Stomach (tissue), 9 donors: ENCODE measurements around the gene CDC45. TPM values are rescaled to one million over a fixed set of nuclear protein-coding genes. Genes with fewer than 3 reads are reported as not detected.

Experiments used
- DNase-seq, 2 donors: peaks; one replicate each; pipeline versions ENCODE4 v3.0.0 to v3.0.0-alpha.2; 2013 to 2019
- H3K27ac ChIP-seq, 5 donors: fragments of 200-600 bp in 4 of 5; sonication (generic) in 4 of 5; one replicate each; pipeline ENCODE4 v1.5.1; 2013 to 2019; ENCODE audit warnings: mild to moderate bottlenecking in 1 of 5, moderate library complexity in 1 of 5
- H3K27me3 ChIP-seq, 3 donors: fragments of 200-600 bp; sonication (generic); one replicate each; pipeline ENCODE4 v1.5.1; 2017 to 2019; ENCODE audit warnings: mixed run types in 1 of 3
- H3K36me3 ChIP-seq, 4 donors: fragments of 200-600 bp; sonication (generic); 1 replicate in 3 of 4; 2 replicates in 1 of 4; pipeline ENCODE4 v1.5.1; 2016 to 2019
- H3K4me1 ChIP-seq, 4 donors: fragments of 200-600 bp; sonication (generic); one replicate each; pipeline ENCODE4 v1.5.1; 2016 to 2019
- H3K4me3 ChIP-seq, 4 donors: fragments of 200-600 bp; sonication (generic) in 3 of 4; one replicate each; pipeline ENCODE4 v1.5.1; 2016 to 2019; ENCODE audit warnings: mild to moderate bottlenecking in 1 of 4
- H3K9me3 ChIP-seq, 4 donors: fragments of 200-600 bp; sonication (generic); one replicate each; pipeline ENCODE4 v1.5.1; 2016 to 2019
- EP300 ChIP-seq: sonication (generic); formaldehyde crosslinking; IDR thresholded peaks from one replicate; pipeline ENCODE4 v1.6.1; 2017; ENCODE audit warnings: antibody characterized with exemption
- POLR2A ChIP-seq, 4 donors: fragments of 450-650 bp; IDR thresholded peaks; one replicate each; pipeline ENCODE4 v1.6.1; 2016; ENCODE audit warnings: antibody characterized with exemption in 4 of 4, control low read depth in 2 of 4, mild to moderate bottlenecking in 1 of 4, moderate library complexity in 1 of 4
- POLR2AphosphoS5 ChIP-seq, 3 donors: sonication (generic); formaldehyde crosslinking; IDR thresholded peaks; one replicate each; pipeline ENCODE4 v1.6.1; 2016; ENCODE audit warnings: antibody characterized with exemption in 3 of 3
- WGBS, 5 donors: extraction: QIAGEN DNeasy Blood & Tissue Kit in 3 of 5; methylation state at CpG; one replicate each; pipeline versions ENCODE4 v1.1.5 to v1.1.7; 2013 to 2018; 5-methylcytosine and 5-hydroxymethylcytosine counted together
- intact Hi-C: fragments of 100-400 bp; cut with DNase I; formaldehyde crosslinking; loops from one replicate; pipeline ENCODE4 v1.15.1; 2023; ENCODE audit warnings: low total_unique reads
- polyA plus RNA-seq, 3 donors: library from polyadenylated mRNA; stranded (reverse); fragments of 200-250 nt; gene quantifications; one replicate each; pipeline ENCODE4 v1.2.3, GENCODE V29; 2013
- total RNA-seq, 5 donors: library from RNA; depleted of rRNA; stranded (reverse); fragments of >200 nt; gene quantifications; one replicate each; pipeline versions ENCODE4 v1.1.0 to v1.2.3, GENCODE V29; 2014 to 2016
- TF ChIP-seq, protein P1 (sequence below), 7 experiments: fragments of 450-650 bp in 4 of 7; fragments of 200-600 bp in 3 of 7; sonication (generic) in 3 of 7; IDR thresholded peaks; one replicate each; pipeline ENCODE4 v1.5.1; 2016 to 2019; ENCODE audit warnings: antibody characterized with exemption in 7 of 7, control low read depth in 2 of 7, mild to moderate bottlenecking in 1 of 7
- donor health status: healthy with polysubstance abuse.
- donor health status: Bipolar disorder and iron deficiency.
- donor health status: healthy.

The CDC45 gene
- total and polyA plus RNA-seq, 8 donors, result 1.2 to 44.2 (median 5.4) TPM; not detected in 1

DNA sequence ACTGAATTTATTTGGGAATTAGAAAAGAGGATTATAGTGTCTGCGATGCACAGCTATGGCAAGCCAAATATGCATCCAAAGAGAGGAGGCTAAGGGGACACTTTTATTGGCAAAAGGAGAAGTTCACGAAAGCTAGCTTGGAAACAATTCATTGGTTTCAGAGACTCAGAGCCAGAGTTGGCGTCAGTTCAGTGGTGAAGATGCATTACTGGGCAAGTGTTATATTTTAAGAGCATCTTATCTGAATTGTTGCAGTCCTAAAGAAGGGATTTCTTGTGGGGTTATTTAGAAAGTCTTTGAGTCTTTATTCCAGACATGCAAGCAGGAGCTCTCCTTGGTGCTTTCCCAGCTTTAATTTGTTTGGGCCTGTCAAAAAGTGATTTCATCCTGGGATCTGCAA, 29.5 kb downstream of the CDC45 start:
- H3K4me3 ChIP-seq, result no peak overlapping the region
- WGBS, 5 donors, result 77 to 94% (median 89%) methylated on average over 3 of the region's 3 CpGs

DNA sequence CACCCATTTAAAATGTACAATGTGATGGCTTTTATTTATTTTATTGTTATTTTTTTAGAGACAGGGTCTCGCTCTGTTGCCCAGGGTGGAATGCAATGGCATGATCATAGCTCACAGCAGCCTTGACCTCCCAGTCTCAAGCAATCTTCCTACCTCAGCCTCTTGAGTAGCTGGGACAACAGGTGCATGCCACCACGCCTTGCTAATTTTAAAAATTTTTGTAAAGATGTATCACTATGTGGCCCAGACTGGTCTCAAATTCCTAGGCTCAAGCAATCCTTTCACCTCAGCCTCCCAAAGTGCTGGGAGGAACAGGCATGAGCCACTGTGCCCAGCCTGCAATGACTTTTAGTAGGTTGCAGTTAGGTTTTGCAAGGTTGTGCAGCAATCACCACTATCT, 30.2 kb downstream of the CDC45 start:
- WGBS, 5 donors, result 91 to 100% (median 95%) methylated on average over 2 of the region's 2 CpGs
- no peak for DNase-seq
- TF ChIP-seq POLR2AphosphoS5 (IDR thresholded peaks at IDR 0.05), result no peak
- TF ChIP-seq POLR2A (IDR thresholded peaks at IDR 0.05), result no peak
- TF ChIP-seq, protein P1, sequence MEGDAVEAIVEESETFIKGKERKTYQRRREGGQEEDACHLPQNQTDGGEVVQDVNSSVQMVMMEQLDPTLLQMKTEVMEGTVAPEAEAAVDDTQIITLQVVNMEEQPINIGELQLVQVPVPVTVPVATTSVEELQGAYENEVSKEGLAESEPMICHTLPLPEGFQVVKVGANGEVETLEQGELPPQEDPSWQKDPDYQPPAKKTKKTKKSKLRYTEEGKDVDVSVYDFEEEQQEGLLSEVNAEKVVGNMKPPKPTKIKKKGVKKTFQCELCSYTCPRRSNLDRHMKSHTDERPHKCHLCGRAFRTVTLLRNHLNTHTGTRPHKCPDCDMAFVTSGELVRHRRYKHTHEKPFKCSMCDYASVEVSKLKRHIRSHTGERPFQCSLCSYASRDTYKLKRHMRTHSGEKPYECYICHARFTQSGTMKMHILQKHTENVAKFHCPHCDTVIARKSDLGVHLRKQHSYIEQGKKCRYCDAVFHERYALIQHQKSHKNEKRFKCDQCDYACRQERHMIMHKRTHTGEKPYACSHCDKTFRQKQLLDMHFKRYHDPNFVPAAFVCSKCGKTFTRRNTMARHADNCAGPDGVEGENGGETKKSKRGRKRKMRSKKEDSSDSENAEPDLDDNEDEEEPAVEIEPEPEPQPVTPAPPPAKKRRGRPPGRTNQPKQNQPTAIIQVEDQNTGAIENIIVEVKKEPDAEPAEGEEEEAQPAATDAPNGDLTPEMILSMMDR (IDR thresholded peaks at IDR 0.05), result no peak
- no peak for TF ChIP-seq EP300

More for the DNA sequence above, 29.5 kb downstream of the CDC45 start:
- Histone ChIP-seq H3K36me3 (no peaks in the 10 kb centered on the region), H3K9me3 (no peaks in the 10 kb centered on the region), H3K27ac (no peak overlapping the region), H3K4me1 (no peaks in the 10 kb centered on the region), H3K27me3 (no peaks in the 10 kb centered on the region)
- intact Hi-C loops, result no loop called here
- DNase-seq, result no peak
- TF ChIP-seq, protein P1 (IDR thresholded peaks at IDR 0.05), result no peak
- TF ChIP-seq POLR2AphosphoS5 (IDR thresholded peaks at IDR 0.05) (no peak), POLR2A (IDR thresholded peaks at IDR 0.05) (no peak), EP300 (no peak)

DNA sequence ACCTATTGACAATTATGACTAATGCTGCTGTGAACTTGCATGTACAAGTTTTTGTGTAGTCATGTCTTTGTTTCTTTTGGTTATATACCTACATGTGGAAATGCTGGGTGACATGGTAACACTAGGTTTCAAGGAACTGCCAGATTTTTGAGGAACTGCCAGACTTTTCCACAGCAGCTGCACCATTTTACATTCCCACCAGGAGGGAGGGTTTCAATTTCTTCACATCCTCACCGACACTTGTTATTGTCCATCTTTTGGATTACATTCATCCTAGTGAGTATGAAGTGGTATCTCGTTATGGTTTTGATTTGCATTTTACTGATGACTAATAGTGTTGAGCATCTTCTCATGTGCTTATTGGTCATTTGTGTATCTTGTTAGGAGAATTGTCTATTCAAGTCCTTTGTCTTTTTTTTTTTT, 31.2 kb downstream of the CDC45 start:
- TF ChIP-seq EP300 (no peak), POLR2AphosphoS5 (IDR thresholded peaks at IDR 0.05) (no peak), POLR2A (IDR thresholded peaks at IDR 0.05) (no peak)
- TF ChIP-seq, protein P1 (IDR thresholded peaks at IDR 0.05), result no peak
- WGBS, 5 donors, result 61 to 97% (median 92%) methylated on average over 2 of the region's 2 CpGs
- Histone ChIP-seq H3K9me3 (no peaks in the 10 kb centered on the region), H3K27ac (no peak overlapping the region), H3K4me1 (no peaks in the 10 kb centered on the region), H3K4me3 (no peak overlapping the region), H3K36me3 (no peaks in the 10 kb centered on the region), H3K27me3 (no peaks in the 10 kb centered on the region)
- intact Hi-C loops, result no loop called here
- no peak for DNase-seq

More for the DNA sequence above, 30.2 kb downstream of the CDC45 start:
- no peak overlapping the region for H3K27ac ChIP-seq
- H3K27me3 ChIP-seq, result no peaks in the 10 kb centered on the region
- no peak overlapping the region for H3K4me3 ChIP-seq
- no peaks in the 10 kb centered on the region for H3K9me3 ChIP-seq
- H3K4me1 ChIP-seq, result no peaks in the 10 kb centered on the region
- H3K36me3 ChIP-seq, result no peaks in the 10 kb centered on the region
- intact Hi-C loops, result no loop called here

DNA sequence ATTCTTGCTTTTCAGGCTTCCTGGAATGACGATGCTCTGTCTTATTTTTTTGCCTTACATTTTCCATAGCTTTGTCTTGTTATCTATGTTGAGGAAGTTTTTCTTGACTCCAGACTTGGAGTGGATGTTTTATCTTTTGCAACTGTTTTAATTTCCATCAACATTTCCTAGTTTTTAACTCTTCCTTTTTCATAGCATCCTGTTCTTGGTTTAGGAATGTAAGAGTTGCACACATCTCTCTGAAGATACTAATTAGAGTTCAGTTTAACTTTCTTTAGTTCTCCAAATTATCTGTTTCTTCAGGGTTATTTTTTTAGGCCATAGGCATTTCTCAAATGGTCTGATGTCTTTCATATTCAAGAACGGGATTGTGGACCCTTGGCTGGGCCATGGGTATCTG, 34.1 kb downstream of the CDC45 start:
- intact Hi-C loops, result no loop called here
- no peaks in the 10 kb centered on the region for H3K36me3 ChIP-seq
- H3K27me3 ChIP-seq, result no peaks in the 10 kb centered on the region
- DNase-seq, result no peak
- H3K4me1 ChIP-seq, result no peaks in the 10 kb centered on the region
- H3K27ac ChIP-seq, result no peak overlapping the region
- TF ChIP-seq, protein P1 (IDR thresholded peaks at IDR 0.05), result no peak
- TF ChIP-seq EP300 (no peak), POLR2AphosphoS5 (IDR thresholded peaks at IDR 0.05) (no peak), POLR2A (IDR thresholded peaks at IDR 0.05) (no peak)
- WGBS, 5 donors, result 46 to 79% (median 50%) methylated on average over 2 of the region's 2 CpGs
- H3K9me3 ChIP-seq, result no peaks in the 10 kb centered on the region
- H3K4me3 ChIP-seq, result no peak overlapping the region
